HT1080 (cell line): Measurements from ENCODE around the gene SORCS1. TPM values are rescaled to one million over a fixed set of nuclear protein-coding genes. Genes with fewer than 3 reads are reported as not detected.

Source experiments
- DNase-seq: peaks from one replicate; pipeline ENCODE4 v3.0.0-alpha.2; 2015; ENCODE audit warnings: low read depth
- total RNA-seq: library from RNA; depleted of rRNA; stranded (reverse); fragments of >200 nt; shearing (Covaris generic); gene quantifications from 2 replicates; pipeline ENCODE4 v1.2.3, GENCODE V29; 2014

The SORCS1 gene
- total RNA-seq, 1 experiment from 2014 or later, result 0.29 TPM

DNA sequence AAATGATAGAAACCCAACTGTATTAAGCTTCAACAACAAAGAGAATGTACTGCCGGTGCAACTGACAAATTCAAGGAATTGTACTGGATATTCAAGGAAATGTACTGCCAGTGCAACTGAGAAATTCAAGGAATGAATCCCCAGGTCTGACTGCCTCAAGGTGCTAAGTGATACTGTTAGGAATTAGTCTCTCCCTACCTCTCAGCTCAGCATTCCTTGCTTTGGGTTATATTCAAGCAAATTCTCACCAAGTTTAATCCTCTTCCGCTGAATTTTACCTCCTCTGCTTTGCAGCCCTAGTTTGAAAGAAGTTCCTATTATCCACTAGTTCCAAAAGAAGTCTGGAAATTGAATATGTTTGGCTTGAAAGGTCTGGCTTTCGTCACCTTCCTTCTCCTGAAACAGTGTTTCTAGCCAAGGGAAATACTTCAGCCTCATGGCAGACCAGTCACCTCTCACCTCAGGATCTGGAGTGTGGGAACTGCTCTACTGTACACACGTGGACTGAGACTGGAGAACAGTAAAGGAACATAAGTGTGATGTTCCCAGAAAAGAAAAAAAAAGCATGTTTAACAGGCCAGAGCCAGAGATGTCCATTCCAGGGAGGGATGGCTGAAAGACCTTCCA, 60.4 kb downstream of the SORCS1 start:
- DNase-seq, result no peak

DNA sequence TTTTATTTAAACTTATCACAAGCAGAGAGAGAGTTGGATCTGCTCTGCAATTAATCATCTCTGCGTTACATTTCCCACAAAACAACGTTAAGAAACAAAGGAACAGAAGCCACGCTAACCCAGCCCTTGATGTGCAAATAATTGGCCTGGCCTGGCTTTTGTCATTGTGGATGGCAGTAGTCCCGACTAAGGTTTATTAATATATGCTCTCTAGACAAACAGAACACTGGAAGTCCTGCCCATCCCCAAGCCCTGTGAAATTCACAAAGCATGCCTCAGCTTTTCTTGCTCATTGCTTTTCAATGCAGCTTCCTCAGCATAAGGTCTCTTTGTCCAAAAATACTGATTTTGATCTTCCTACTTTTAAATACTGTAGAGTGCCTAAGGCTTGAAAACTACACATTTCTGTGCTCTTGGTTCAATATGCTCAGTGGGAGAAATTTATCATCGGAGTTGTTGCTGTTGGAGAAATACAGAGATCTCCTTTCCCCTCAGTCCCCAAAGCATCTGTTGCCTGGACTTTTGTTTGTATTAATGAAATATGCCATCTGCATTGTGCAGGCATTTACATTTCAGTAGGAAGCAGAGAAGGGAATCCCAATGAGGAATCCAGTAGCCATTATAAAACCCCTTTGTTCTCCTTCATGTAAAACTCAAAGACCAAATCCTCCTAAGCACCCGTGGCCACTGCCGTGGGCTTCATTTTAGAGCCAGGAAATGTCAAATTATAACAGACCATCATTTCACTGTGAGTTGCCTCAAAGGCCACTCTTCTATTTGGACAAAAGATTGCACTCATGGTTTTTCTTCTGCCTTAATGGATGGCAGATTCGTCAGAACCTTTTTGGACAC, 61.1 kb downstream of the SORCS1 start:
- DNase-seq, result no peak

DNA sequence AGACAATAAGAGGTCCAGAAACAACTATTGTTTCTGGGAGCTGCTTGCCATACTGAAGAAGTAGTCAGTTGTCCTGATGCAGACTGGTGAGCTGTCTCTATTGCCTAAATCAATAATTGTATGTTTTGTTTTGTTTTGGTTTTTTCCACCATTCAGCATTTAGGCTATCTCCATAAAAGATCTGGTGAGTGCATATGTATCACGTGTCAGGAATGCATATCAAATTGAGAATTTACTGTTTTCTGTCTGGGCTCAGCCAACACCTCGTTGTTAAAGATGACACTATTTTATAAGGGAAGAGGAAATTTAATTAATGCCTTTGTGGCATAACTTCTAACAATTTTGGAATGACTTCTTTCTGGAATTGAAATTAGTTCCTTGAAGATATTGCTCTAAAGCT, 66.2 kb downstream of the SORCS1 start:
- DNase-seq, result no peak

DNA sequence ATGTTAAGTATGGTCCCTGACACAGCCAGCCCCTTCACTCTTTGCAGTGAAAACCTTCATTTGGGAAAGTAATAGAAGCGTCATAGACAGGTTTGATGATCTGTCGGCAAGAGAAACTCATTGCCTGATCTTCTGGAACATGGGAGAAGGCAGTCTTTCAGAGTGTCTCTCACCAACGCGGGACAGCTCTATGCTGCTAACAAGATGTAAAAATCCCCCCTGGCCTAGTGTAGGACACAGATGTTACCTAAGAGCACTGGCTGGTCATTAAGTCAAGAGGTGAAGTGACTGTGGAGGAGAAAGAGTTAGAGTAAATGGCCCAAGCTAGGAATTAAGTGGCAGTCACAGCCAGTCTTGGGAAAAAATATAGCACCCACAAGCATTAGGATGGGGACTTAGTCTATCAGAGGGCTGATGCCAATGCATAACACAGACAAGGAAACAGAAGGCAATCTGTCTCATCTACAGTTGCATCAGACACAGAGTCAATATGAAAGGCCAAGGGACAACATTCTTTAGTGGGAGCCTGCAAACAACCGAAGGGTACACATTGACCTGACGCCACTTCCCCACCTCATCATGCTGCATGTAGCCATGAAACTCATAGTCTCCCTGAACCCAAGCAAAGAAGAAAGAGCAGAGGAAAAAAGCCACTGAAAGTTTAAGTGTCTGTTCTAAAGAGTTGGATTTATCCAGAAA, 69.5 kb downstream of the SORCS1 start:
- DNase-seq, result no peak

GRCh38 chr10:107092321-107092720, 72.2 kb downstream of the SORCS1 start:
- no peak for DNase-seq

GRCh38 chr10:107091126-107091525, 73.4 kb downstream of the SORCS1 start:
- DNase-seq, result peak; percentile 53

DNA sequence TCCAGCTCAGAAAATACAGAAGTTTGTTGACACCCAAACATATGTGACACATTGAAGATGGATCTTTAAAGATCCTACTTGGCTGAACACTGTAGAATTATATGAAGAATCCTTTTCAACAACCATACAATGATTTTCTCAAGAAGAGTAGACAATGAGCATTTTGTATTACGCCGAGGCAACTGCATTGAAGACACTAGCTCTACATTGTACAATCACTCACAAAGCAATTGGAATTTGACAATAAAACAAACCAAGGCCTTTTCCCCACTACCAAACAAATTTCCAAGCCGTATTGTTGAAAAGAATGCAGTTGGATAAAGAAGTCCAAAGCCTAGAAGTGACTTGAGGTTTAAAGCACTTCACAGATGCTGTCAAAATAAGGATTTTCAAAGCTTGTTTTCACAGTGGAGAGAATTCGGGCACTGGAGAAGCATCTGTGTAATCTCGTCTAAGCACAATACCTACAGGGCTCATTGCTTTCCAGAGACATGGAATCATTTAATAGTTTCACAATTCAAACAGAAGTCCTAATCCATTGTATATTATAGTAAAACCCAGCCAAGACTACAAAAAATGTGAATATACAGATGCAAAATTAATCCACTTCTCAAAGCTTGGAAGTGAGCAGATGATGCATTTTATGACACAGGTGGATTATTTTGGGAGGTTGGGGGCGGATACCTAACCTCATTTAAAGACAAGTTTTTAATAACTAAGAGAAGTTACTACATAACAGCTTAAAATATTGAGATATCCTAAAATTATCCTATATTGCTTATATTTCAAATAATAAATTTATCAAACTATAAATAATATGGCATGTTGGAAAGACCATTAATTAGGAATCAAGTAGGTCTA, 78.6 kb downstream of the SORCS1 start:
- no peak for DNase-seq

- DNase-seq, result no peak
Measured at GRCh38 chr10:107083388-107084009, 81.0 kb downstream of the SORCS1 start.

DNA sequence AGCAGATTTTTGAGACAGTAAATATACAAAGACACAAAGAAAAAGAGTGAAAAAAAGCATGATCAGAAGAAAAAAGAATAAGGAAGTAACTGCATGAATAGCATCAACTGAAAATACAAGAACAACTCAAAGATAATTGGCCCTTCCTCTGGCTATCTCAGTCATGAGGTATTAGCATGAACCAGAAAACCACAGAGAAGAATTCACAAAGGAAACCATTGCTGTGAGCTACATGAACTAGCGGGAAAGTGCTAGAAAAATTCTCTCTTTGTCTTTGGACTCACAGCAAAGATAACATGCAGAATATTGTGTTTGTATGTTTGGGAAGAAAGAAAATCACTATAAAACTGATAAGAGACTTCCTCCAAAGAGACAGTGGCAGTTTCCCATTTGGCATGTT, 82.9 kb downstream of the SORCS1 start:
- DNase-seq, result no peak

DNA sequence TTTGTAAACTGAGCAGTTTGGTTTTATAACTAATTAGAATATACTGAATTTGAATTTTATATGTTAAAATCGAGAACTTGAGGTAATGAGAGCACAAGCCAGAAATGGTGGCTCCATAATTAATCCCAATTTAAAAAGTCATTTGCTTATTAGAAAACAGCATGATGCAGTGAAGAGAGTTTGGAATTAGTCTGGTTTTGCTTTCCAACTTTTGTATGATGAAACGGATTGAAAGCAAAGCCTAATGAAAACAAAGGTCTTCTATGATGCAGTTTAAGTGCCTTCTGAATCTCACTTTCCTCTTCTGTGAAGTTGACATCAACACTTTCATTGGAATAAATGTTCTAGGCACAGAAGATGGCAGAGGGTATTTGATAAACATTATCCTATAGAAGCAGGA, 89.4 kb downstream of the SORCS1 start:
- no peak for DNase-seq

- DNase-seq, result no peak
Measured at GRCh38 chr10:107072786-107073185, 91.7 kb downstream of the SORCS1 start.

DNA sequence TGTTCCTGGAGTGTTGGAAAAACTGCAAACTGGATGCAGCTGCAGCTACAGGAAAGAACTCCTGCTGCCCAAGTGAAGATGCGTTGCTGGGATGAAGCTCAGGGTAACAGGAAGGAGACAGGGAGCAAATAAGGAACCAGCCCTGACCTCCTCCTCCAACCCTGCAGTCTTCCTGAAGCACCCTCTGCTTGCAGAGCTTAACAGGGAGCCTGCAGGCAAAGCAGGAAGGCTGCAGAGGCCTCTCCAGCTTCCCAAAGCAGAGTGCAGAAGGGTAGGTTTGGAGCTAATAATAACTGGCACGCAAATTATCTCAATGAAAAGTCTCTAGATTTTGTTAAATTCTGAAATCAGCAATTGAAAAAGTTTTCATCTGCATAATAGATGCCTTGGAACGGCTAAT, 92.5 kb downstream of the SORCS1 start:
- DNase-seq, result no peak

GRCh38 chr10:107071301-107071700, 93.2 kb downstream of the SORCS1 start:
- DNase-seq, result no peak

DNA sequence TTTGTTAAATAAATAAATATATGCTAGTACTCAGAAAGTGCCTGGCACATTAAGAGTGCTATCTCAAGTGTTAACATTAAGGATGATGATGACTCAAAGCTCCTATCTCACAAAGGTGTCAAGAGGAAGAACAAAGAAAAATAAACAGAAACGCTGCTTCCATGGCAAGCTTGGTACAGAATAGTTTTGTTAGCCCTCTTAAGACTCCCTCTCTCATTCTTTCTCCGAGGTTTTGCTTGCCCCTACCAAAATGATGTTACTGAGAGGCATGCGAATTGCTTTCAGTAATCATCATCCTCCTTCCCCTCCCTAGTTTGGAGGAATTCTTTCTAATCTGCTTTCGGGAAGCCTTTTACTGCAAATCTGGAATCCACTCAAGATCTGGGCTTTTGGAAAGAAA, 96.7 kb downstream of the SORCS1 start:
- DNase-seq, result no peak

DNA sequence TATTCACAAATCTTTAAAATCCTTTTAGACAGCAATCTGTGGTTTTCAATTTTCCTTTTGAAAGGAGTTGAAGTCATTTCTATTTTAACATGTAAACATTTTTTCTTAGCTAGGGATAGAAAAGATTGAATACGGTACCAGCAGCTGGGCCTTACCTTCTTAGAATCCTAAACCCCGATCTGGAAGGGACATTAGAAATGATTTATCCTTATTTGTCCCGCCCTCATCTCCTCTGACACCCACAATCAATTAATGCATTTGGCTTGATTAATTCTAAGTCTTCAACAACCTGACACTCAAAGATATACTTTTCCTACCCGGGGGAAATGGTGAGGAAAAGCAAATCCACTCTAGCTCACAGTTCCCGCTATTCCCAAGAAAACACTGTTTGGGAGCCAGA, 100.4 kb downstream of the SORCS1 start:
- no peak for DNase-seq

DNA sequence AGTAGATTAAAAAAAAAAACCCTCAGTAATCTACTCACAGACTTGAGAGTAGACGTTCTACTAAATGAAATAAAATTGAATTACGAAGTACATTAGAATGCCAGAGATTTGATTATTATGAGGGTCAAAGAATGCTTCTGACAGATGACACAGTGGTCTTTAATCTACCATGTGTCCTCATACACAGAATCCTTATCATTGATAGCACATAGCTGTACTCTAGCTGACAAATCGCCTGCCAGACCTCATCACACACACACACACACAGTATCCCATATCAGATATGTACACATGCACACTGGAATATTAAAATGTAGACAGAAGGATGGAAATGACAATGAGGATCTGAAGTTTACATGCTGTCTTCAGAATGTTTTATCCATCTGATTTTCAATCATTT, 104.6 kb downstream of the SORCS1 start:
- DNase-seq, result no peak

- no peak for DNase-seq
Measured at GRCh38 chr10:107059068-107059804, 105.3 kb downstream of the SORCS1 start.

DNA sequence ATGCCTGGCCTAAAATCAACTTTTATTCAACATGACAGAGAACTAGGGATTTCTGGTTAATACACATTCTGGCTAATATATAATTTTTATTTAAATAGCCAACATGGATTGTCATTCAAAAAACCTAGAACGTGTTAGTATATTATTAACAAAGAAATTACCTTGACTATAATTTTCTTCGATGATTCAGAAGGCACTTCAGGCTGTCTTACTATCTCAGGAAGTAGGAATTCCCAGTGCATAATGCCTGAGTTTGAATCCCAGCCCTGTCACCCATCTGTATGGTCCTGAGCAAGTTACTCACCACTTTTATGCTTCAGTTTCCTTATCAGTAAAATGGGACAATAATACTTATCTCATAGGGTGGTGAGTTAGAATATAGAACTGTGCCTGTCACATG, 106.2 kb downstream of the SORCS1 start:
- no peak for DNase-seq

- no peak for DNase-seq
Measured at GRCh38 chr10:107056182-107056581, 108.3 kb downstream of the SORCS1 start.

- no peak for DNase-seq
Measured at GRCh38 chr10:107054469-107055156, 109.9 kb downstream of the SORCS1 start.
